ENCODE data around the gene AFF3. TPM values are rescaled to one million over a fixed set of nuclear protein-coding genes. Genes with fewer than 3 reads are reported as not detected.

Gene AFF3
- total RNA-seq, 3 donors from 2014 or later (not counting 1 experiment from before 2014, with no cell fraction given) = 4.6 to 9.6 (median 5.6) TPM

- DNase-seq (no peak), ATAC-seq (no peak)
- Mint-ChIP-seq H3K9me3 (no peaks in the 10 kb centered on the region), H3K36me3 (no peaks in the 10 kb centered on the region), H3K4me3 (no peak overlapping the region), H3K27ac (no peak overlapping the region), H3K27me3 (ENCODE audit: low read depth in 2 of 2) (peaks cover 0 to 4% of the 10 kb centered on the region in 2 donors), H3K4me1 (no peaks in the 10 kb centered on the region)
- Histone ChIP-seq H3K36me3 (ENCODE audit: control insufficient read depth, insufficient read depth, low read length) (no peaks in the 10 kb centered on the region), H3K27ac (ENCODE audit: low read length) (no peak overlapping the region), H3K9me3 (ENCODE audit: control insufficient read depth, insufficient read depth, low read length) (no peaks in the 10 kb centered on the region), H3K4me3 (ENCODE audit: low read length) (no peak overlapping the region), H3K27me3 (ENCODE audit: control insufficient read depth, insufficient read depth, low read length) (no peaks in the 10 kb centered on the region), H3K4me1 (ENCODE audit: control insufficient read depth, insufficient read depth, low read length) (no peaks in the 10 kb centered on the region)
- intact Hi-C loops (cut with micrococcal nuclease) = no loop called here
- no peak for TF ChIP-seq CTCF (IDR thresholded peaks at IDR 0.05)
- 91% methylated on average over 4 of the region's 4 CpGs for WGBS (ENCODE audit: insufficient coverage)
Measured at GRCh38 chr2:99808361-99809200, 333.8 kb downstream of the AFF3 start.

GRCh38 chr2:99806758-99807157, 335.6 kb downstream of the AFF3 start:
- no peaks in the 10 kb centered on the region for H3K9me3 Mint-ChIP-seq
- DNase-seq (no peak), ATAC-seq (peak in 1 of 3 donors; percentile 21)
- H3K4me3 Mint-ChIP-seq = no peak overlapping the region
- no peaks in the 10 kb centered on the region for H3K36me3 ChIP-seq (ENCODE audit: control insufficient read depth, insufficient read depth, low read length)
- no peaks in the 10 kb centered on the region for H3K9me3 ChIP-seq (ENCODE audit: control insufficient read depth, insufficient read depth, low read length)
- WGBS (ENCODE audit: insufficient coverage) = 89% methylated on average over 4 of the region's 4 CpGs
- no peak overlapping the region for H3K27ac ChIP-seq (ENCODE audit: low read length)
- H3K4me3 ChIP-seq (ENCODE audit: low read length) = no peak overlapping the region
- H3K4me1 ChIP-seq (ENCODE audit: control insufficient read depth, insufficient read depth, low read length) = no peaks in the 10 kb centered on the region
- intact Hi-C loops (cut with micrococcal nuclease) = no loop called here
- no peaks in the 10 kb centered on the region for H3K27me3 ChIP-seq (ENCODE audit: control insufficient read depth, insufficient read depth, low read length)
- H3K27ac Mint-ChIP-seq = no peak overlapping the region
- H3K36me3 Mint-ChIP-seq = no peaks in the 10 kb centered on the region
- no peaks in the 10 kb centered on the region for H3K4me1 Mint-ChIP-seq
- H3K27me3 Mint-ChIP-seq (ENCODE audit: low read depth in 2 of 2) = peaks cover 0 to 12% of the 10 kb centered on the region in 2 donors
- TF ChIP-seq CTCF (IDR thresholded peaks at IDR 0.05) = no peak

GRCh38 chr2:99805930-99806476, 336.4 kb downstream of the AFF3 start:
- H3K27me3 ChIP-seq (ENCODE audit: control insufficient read depth, insufficient read depth, low read length) = no peaks in the 10 kb centered on the region
- no peaks in the 10 kb centered on the region for H3K9me3 ChIP-seq (ENCODE audit: control insufficient read depth, insufficient read depth, low read length)
- no peaks in the 10 kb centered on the region for H3K36me3 ChIP-seq (ENCODE audit: control insufficient read depth, insufficient read depth, low read length)
- H3K4me1 ChIP-seq (ENCODE audit: control insufficient read depth, insufficient read depth, low read length) = no peaks in the 10 kb centered on the region
- Mint-ChIP-seq H3K4me1 (no peaks in the 10 kb centered on the region), H3K36me3 (no peaks in the 10 kb centered on the region), H3K9me3 (no peaks in the 10 kb centered on the region), H3K4me3 (no peak overlapping the region), H3K27me3 (ENCODE audit: low read depth in 2 of 2) (peaks cover 0 to 12% of the 10 kb centered on the region in 2 donors), H3K27ac (no peak overlapping the region)
- TF ChIP-seq CTCF (IDR thresholded peaks at IDR 0.05) = no peak
- ATAC-seq (no peak), DNase-seq (no peak)
- H3K27ac ChIP-seq (ENCODE audit: low read length) = no peak overlapping the region
- WGBS (ENCODE audit: insufficient coverage) = 92% methylated on average over 5 of the region's 5 CpGs
- intact Hi-C loops (cut with micrococcal nuclease) = no loop called here
- H3K4me3 ChIP-seq (ENCODE audit: low read length) = no peak overlapping the region

Measured in natural killer cell (primary cell).